HG02885 (cell line): ENCODE results near the gene DPP10.
"Not testable (repeated sequence)": the region's sequence is repeated elsewhere in the genome, so short reads cannot be mapped to it uniquely, and the experiment has no call there.

Experiments used
- ATAC-seq: cut with Tn5 transposase; IDR thresholded peaks from one replicate; pipeline ENCODE4 v1.9.1; 2021; ENCODE audit warnings: mild to moderate bottlenecking; ENCODE audit not compliant: unreplicated experiment, poor library complexity

DPP10 gene

DNA sequence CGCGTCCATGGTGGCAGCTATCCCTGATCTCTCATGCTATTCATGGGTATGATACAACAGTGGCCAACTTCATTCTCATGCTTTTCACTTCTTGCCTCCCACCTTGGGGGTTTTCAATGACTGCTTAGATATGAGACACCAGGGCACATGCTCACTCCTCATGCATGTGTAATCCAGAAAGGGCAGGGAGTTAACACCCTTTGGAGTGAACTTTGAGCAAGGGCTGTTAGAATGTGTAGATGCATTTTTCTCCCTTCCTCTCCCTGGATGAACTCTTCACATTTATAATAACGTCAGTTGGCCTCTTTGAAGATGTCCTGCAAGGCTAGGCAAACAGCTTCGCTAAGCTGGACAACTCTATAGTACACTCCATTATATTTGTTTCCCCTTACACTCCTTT lies 56.7 kb downstream of the DPP10 start:
- no peak for ATAC-seq

DNA sequence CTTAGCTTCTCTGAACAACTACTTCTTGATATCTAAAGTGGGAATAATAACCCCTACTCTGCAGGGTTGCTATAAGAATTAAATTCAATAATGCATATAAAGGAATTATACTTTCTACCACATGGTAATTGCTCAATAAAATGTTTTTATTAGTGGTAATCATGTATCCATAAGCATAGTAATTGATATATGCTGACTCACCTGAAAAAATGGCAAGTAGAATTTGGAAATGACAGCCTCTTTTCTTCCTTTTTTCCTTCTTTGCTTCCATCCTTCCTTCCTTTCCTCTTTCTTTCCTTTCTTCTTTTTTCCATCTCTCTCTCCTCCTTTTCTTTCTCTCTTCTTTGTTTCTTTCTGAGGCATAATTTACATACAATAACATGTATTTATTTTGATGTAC lies 65.3 kb downstream of the DPP10 start:
- ATAC-seq = no peak

DNA sequence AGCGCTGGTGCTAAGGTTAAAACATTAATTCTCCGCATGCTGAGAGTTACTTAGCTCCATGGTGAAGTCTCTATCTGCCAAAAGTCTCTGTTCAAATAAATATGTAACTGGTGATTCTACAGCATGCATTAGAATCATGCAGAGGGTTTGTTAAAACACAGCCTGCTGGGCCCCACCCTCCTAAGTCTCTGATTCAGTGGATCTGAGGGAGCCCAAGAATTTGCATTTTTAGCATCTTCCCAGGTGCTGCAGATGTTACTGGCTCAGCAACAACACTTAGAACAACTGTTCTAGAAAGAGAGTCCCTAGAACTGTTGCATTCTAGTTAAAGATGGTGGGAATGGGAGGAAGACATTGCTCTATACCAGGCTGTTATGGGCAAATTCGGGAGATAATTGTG lies 73.4 kb downstream of the DPP10 start:
- no peak for ATAC-seq

DNA sequence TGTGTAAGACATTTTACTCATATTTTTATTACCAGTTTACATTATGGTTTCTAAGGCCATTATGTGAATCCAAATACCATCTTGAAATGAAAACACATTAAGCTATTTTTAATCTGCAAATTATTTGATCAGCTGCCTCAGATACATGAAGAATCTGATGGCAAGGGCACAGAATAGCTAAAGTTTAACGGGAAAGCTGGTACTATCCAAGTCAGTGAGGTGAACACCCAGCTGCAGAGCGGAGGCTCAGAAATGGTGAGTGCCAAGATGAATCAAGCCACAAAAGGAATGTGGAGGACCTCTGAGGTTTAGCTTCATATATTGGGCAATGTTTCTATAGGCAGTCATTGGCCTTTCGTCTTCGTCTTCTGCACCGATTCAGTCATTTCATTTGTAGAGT lies 75.1 kb downstream of the DPP10 start:
- ATAC-seq = no peak

DNA sequence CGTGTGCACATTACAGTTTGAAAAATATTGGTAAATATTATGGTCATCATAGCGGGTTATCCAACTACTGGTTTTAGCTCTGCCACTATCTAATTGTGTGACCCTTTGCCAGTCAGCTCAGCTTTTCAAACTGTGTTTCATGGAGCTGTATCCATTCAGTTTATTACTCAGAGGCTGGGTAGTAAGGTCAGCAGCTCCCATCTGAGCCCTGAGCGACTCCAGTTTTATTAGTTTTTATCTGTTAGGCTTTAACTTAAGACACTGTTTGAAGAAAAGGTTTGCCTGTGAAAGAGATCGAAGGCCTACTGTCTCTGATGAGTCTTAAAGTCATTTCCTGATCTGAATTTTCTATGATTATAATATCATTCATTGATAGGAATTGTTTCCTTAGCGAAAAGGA lies 76.3 kb downstream of the DPP10 start:
- ATAC-seq = no peak

DNA sequence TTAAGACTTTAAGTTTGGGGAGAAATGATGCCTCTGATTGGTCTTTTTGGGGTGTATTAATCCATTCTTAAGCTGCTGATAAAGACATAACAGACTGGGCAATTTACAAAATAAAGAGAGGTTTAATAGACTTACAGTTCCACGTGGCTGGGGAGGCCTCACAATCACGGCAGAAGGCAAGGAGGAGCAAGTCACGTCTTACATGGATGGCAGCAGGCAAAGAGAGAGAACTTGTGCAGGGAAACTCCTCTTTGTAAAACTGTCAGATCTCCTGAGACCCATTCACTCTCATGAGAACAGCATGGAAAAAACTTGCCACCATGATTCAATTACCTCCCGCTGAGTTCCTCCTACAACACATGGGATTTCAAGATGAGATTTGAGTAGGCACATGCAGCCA lies 80.2 kb downstream of the DPP10 start:
- ATAC-seq = not testable (repeated sequence)

DNA sequence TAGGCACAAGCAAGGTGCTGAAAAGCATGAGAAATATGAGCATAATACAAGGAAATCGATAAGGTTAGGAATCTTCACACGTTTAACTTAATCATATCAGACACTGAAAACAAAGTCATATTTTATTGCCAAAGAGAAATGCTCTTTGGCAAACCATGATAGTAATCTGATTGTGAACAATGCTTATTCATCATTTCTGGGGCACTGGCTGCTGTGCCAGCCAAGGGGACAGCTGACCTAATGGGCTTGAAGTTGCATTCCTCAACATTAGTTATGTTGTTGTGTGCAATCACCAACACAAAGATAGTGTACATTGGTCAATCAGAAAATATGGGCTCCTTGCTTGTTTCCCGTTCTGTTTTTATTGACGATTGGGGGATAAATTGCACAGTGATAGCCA lies 83.5 kb downstream of the DPP10 start:
- no peak for ATAC-seq

DNA sequence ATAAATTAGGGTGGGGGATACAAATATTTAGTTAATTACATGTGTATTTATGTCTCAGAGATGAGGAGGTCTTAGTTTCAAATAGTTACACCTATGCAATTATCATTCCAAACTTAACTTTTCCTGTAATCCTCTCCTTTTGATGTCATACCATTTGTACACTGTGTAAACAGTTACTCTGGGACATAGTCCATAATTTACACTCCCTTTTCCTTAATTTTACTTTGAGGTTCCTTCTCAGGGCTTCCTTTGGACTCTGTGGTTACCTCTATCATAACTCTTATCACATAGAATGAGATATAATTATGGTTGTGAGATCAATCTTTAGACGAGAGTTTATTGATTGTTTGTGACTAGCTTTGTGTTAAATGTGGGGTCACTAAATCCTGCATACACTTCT lies 84.4 kb downstream of the DPP10 start:
- no peak for ATAC-seq

DNA sequence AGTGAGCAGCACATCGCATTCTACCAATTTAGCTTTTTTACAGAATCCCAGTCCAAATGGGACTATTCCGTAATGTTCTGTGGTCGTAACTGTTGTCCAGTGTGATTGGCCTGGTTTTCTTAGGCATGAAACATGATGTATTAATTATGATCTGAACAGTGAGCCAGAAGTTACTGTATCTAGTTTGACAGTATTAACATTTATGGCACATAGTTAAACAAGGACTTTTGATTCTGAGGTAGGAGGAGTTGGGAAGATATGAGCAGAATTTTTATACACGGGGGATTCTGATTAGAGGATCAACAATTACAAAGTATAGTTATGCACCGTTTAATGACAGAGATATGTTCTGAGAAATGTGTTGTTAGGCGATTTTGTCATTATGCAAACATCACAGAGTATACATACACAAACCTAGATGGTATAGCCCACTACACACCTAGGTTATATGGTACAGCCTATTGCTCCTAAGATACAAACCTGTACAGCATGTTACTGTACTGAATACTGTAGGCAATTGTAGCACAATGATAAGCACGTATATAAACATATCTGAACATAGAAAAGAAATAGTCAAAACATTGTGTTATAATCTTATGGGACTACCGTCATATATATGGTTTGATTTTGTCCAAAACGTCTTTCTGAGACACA lies 85.0 kb downstream of the DPP10 start:
- no peak for ATAC-seq

DNA sequence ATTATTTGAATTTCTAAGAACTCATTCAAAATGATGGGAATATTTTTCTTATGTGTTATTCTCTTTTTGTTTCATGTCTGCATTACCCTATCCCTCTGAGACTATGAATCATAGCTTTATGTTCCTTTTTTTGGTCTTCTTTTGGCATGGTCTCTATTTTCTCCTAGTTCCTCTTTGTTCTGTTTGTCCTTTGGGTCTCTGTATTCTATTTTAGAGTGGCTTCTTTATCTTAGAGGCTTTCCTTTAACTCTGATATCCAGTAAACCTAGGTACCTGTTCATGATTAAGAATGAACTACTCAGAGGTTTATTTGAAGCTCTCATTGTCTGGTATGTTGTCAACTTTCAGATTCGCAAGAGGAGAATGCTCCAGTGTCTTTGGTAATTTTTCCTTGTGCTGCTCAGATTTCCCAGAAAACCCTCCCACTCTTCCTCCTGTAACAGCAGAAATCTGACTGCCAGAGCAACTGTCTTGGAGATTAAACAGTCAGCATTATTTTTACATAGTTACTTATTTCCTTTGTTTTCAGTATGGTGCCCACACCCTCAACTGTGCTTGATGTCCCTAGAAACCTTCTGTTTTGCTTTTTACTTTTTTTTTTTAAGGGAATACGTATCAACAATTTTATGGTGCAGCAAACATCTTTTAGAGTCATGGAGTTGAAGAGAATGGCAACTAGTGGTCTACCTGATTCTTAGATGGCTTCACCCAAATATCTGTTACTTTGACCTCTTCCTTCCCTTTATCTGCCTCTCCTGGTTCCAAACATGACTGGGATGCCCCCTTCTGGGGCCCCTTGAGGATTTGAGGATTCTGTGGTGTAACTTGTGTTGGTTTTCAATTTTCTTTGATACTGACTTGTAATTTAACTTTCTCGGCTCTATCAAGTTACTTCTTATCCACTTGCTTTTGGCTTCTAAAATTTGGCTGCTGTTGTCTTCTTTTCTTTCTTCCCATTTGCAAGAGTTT lies 92.0 kb downstream of the DPP10 start:
- ATAC-seq = no peak

DNA sequence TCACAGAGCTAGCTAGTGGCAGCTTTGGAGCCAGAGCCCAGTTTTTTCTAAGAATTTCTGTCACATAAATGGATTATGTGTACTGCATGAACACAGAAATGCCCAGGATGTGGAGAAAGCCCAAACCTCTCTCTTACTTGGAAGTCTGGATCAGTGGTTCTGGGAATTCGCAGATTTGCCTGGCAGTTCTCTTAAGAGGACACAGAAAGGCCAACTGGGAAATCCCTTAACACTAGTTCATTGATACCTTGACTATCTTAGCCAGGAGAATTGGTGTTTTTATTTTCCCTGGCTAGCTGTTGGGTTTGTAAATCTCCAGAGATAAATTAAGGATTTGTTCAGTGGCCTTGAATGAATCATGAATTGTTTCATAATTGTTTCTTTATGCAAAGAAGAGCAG lies 95.3 kb downstream of the DPP10 start:
- no peak for ATAC-seq

DNA sequence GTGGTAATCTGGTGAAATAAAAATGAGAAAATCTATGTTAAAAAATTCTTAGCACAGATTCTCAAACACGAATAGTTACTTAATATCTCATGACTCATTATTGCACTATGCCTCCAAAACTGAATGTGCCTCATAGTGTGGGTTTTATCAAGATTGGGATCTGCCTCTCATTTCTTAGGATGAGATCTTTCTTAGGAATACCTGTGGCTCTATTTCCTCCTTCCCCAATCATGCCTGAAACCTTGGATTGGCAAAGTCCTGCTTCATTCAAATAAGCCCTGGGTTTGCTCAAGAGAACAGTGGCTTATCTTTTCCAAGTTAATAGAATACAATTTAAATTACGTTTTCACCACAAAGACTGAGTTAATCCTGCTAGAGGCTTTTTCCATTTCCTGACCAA lies 100.3 kb downstream of the DPP10 start:
- no peak for ATAC-seq

DNA sequence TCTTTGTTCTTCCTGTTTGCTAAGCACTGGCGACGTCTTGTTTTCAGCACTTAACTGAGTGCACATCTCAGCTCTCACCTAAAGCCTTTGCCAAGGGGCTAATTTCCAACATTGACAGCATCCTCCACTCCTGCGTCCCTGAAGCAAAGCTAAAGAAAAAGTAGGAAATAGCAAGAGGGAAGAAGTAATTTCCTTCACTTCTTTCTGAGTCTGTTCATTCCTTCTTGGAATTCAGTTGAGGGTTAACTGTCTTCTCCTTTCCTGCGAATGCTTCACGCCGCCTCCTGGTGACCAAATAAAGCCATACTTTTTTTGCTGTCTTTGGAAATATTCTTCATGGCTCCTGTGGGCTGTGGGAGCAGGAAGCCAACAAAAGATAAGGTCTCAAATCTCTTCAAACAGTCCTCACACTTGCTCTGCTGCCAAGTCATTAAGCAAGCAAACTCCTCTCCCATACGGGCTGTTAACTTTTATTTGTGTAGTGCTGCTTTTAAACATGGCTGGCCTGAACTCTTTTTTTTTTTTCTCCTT lies 100.9 kb downstream of the DPP10 start:
- ATAC-seq = no peak

DNA sequence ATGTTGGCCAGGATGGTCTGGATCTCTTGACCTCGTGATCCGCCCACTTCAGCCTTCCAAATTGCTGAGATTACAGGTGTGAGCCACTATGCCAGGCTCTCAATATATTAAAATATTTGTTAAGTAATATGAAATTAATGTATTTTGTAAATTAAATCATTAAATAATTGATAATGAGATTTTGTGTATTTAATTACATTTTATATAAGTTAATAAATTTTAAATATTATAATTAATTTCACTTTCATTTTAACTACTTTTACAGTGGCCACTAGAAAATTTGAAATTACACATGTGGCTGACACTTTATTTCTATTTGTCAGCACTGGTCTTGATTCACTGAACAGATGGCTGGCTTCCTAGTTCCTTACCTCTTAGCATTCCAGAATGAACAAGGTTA lies 102.6 kb downstream of the DPP10 start:
- ATAC-seq = no peak

DNA sequence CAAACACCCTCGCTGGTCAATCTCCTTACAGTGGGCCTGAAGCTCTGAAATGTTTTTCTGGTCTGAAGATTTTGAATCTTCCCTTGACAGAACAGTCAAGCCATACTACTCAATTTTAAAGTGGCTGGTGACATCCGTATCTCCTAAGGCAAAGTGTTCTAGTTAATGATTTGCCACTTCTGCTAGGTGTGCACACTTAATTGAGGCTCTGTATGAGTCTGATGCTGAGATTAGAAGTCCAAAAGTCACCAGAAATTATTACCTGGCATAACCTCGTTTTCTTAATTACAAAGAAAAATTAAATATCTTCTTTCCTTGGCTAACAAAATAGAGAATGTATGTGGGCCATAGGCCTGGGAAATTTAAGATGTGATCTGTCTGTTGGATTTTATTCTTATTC lies 104.1 kb downstream of the DPP10 start:
- no peak for ATAC-seq

DNA sequence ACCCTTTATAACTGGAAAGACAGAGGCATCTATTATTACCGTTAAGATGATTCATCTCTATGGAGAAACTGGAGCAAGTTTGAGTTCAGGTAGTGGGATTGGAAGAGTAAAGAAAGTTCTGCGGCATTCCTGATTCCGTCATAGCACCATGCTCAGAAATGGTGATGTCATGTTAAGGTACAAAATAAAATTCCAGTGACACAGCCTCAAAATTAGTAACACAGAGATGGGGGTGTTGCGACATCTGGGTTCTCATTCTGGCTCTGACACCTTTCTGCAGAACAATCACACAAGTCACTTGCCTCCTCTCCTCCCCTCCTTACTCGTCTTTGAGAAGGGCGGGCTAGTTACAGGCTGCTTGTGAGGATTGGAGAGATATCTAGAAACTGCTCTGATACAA lies 105.7 kb downstream of the DPP10 start:
- ATAC-seq = no peak

DNA sequence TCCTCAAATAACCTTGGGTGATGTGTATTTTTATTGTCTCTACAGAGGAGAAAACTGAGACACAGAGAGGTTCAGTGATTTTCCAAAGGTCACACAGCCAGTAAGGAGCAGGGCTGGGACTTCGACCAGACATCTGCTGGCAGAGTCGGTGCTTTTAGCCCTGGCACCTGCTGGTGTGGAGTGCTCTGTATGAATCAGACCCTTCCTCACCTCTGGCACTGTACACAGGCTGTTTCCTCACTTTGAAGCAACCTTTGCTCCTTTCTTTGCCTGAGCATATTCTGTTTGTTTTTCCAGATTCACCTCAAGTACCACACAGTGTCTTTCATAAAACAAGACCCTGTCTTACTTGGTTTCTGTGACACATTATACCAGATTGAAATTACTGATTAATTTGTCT lies 107.9 kb downstream of the DPP10 start:
- ATAC-seq = no peak

DNA sequence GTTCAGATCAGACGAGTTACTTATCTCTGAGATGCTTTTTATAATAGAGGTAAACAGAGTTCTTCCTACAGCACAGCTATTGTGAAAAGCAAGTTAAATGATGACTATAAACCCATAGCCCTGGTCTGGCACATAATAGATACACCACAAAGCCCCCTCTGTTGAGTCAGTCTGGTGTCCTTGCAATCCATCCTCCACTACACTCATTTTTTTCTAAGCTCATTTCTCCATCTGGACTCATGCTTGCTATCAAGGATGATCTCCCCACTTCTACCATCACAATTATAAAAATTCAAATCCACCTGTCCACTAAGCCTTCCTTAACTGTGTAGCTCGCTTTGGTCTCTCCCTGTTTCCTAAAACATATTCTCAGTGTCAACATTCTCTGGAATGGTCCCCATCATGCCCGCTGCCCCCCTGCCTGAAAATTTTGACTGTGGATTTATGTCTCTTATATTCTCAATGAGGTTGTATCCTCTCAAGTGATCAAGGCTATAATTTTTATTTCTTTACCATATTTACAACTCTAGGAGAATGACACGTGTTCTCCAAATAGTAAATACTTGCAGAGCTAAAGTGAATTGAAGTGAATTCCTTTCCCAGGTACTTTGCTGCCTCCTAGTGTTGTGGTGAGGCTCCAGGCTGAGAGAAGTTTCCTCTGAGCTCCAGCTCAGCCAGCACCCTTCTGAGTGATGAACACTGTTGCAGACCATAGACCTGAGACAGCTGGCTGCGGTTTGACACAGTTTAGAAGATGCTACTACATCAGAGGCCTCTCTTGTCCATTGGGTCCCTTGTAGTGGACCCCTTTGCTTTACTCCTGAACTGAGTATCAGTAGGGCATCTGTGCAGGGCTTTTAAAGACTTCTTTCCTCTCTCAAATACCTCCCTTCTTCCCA lies 108.7 kb downstream of the DPP10 start:
- peak; percentile 52 for ATAC-seq

DNA sequence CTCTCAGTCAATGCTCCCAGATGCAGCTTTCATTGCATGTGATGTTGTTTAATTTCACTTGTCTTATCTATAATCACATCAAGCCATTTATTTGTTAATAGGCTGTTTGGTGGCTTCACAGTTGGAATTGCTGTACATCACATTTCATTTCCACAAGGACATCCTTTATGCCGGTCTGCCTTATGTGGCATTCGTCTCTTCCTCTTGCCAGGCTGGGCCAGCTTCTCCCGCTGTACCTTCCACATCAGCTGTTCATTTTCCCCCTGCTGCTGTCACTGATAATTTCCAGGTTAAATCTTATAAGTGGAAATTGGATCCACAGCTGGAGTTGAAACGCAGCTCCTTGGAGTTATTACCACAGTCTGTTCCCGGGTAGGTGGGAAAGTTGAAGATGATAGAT lies 110.6 kb downstream of the DPP10 start:
- ATAC-seq = no peak

DNA sequence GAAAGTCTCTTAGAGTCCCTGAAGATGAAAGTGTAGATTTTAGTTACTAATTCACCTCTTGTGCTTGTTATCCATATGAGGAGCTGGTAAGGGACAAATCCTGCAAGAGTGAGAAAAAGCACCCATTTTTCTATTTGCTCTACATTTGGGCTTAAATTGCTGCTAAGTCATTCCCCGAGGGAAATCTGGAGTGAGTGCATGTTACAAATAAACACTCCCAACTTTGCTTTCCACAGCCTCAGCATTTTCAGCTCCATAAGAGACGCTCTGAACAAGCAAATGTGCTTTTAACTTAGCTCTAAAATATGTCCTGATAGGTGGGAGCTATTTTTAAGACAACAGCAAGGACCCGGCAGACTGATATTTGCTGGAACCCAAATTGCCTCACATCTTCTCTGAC lies 126.7 kb downstream of the DPP10 start:
- ATAC-seq = no peak

DNA sequence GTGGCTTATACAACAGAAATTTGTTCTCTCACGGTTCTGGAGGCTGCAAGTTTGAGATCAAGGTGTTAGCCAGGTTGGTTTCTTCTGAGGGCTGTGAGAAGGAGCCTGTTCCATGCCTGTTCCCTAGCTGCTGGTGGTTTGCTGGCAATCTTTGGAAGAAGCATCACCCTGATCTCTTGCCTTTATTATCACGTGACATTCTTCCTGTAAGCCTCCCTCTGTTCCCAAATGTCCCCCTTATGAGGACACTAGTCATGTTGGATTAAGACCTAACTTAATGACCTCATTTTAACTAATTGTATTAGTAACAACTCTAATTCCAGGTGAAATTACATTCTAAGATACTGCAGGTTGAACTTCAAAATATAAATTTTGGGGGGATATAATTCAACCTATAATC lies 135.2 kb downstream of the DPP10 start:
- no peak for ATAC-seq
